PC-3 (cell line): Measurements from ENCODE around the gene PTPN5. TPM values are rescaled to one million over a fixed set of nuclear protein-coding genes. Genes with fewer than 3 reads are reported as not detected.
A peak's percentile ranks its signal among the peaks of the same experiment; 100 is the strongest.

Experiments
- ATAC-seq: fragments of 200-7000 bp; cut with Tn5 transposase; 2 replicates; pipeline ENCODE4 v1.9.1; 2020; ENCODE audit warnings: mild to moderate bottlenecking, moderate library complexity
- BruUV-seq: library from RNA; stranded (reverse); fragments of 400-500 nt; replicated peaks from 2 replicates; lab custom pipeline; 2021; lab: Mats Ljungman, UMichigan
- CTCF ChIA-PET: fragments of 300-600 bp; sonication (Branson Sonifier 250); formaldehyde crosslinking; loops from one replicate; lab custom pipeline; 2022; ENCODE audit warnings: antibody characterized with exemption; lab: Charles Lee
- POLR2A ChIA-PET: fragments of 300-600 bp; sonication (Branson Sonifier 250); formaldehyde crosslinking; loops from one replicate; lab custom pipeline; 2022; ENCODE audit warnings: antibody characterized with exemption; ENCODE audit not compliant: unreplicated experiment; lab: Charles Lee
- DNase-seq: peaks from one replicate; pipeline ENCODE4 v3.0.0-alpha.2; 2015
- H2AFZ ChIP-seq: fragments of 300-600 bp; sonication (generic); 2 replicates; pipeline ENCODE4 v1.6.0; 2016; ENCODE audit warnings: antibody characterized with exemption, low read length
- H3F3A ChIP-seq: fragments of 300-600 bp; sonication (generic); one replicate; pipeline ENCODE4 v1.6.0; 2017; ENCODE audit warnings: antibody characterized with exemption, low read length, control low read depth, mild to moderate bottlenecking; ENCODE audit not compliant: unreplicated experiment
- H3K27ac ChIP-seq: fragments of 300-600 bp; sonication (generic); 2 replicates; pipeline ENCODE4 v1.5.1; 2016; ENCODE audit warnings: mild to moderate bottlenecking, low read length
- H3K27me3 ChIP-seq: fragments of 300-600 bp; sonication (generic); 2 replicates; pipeline ENCODE4 v1.6.1; 2016; ENCODE audit warnings: low read length, mixed read lengths
- H3K36me3 ChIP-seq: fragments of 300-600 bp; sonication (generic); 2 replicates; pipeline ENCODE4 v1.6.1; 2016; ENCODE audit warnings: low read depth, mixed run types, low read length, mixed read lengths
- H3K4me1 ChIP-seq: fragments of 300-600 bp; sonication (generic); 2 replicates; pipeline ENCODE4 v1.5.1; 2016; ENCODE audit warnings: low read length; ENCODE audit not compliant: insufficient read depth
- H3K4me2 ChIP-seq: fragments of 300-600 bp; sonication (generic); 2 replicates; pipeline ENCODE4 v1.6.0; 2016; ENCODE audit warnings: low read length
- H3K4me3 ChIP-seq: fragments of 300-600 bp; sonication (generic); 2 replicates; pipeline ENCODE4 v1.5.1; 2016; ENCODE audit warnings: mild to moderate bottlenecking, low read length, mixed read lengths
- H3K79me2 ChIP-seq: fragments of 300-600 bp; sonication (generic); 2 replicates; pipeline ENCODE4 v1.6.1; 2017; ENCODE audit warnings: low read length, mixed read lengths
- H3K9ac ChIP-seq: fragments of 300-600 bp; sonication (generic); 2 replicates; pipeline ENCODE4 v1.6.0; 2016; ENCODE audit warnings: mild to moderate bottlenecking, low read length
- H3K9me2 ChIP-seq: fragments of 300-600 bp; sonication (generic); replicated peaks from 2 replicates; pipeline ENCODE4 v1.6.1; 2016; ENCODE audit warnings: mixed run types, low read length, mixed read lengths
- H3K9me3 ChIP-seq: fragments of 300-600 bp; sonication (generic); 2 replicates; pipeline ENCODE4 v1.6.1; 2016; ENCODE audit warnings: low read length, mixed read lengths
- H4K20me1 ChIP-seq: fragments of 300-600 bp; sonication (generic); 2 replicates; pipeline ENCODE4 v1.6.1; 2016; ENCODE audit warnings: low read length, mixed read lengths
- EZH2 ChIP-seq: fragments of 300-600 bp; sonication (generic); IDR thresholded peaks from one replicate; pipeline ENCODE4 v1.6.1; 2017; ENCODE audit warnings: antibody characterized with exemption, mild to moderate bottlenecking, low read length; ENCODE audit not compliant: unreplicated experiment
- EZH2phosphoT487 ChIP-seq: fragments of 300-600 bp; sonication (generic); IDR thresholded peaks from 2 replicates; pipeline ENCODE4 v1.6.1; 2018; ENCODE audit warnings: mild to moderate bottlenecking, antibody characterized with exemption, low read length, borderline replicate concordance
- intact Hi-C: fragments of 100-400 bp; cut with micrococcal nuclease; formaldehyde crosslinking; loops from 2 replicates; pipeline ENCODE4 v1.9.0; 2023
- total RNA-seq: library from RNA; depleted of rRNA; stranded (reverse); fragments of >200 nt; gene quantifications from 2 replicates; pipeline ENCODE4 v1.2.3, GENCODE V29; 2014
- TF ChIP-seq, protein P1 (sequence below): fragments of 300-600 bp; sonication (generic); conservative IDR thresholded peaks from 2 replicates; pipeline ENCODE4 v1.5.1; 2017; ENCODE audit warnings: antibody characterized with exemption, low read depth, mild to moderate bottlenecking, low read length

Gene PTPN5
- total RNA-seq, 1 experiment from 2014 or later: 0.95 TPM

- peak; percentile 83 for DNase-seq
- intact Hi-C loops: loop anchor here (1.0 to 2.0 kb wide), 2 partner anchors 30 to 64 kb away; partner anchors contain the start of gene SPTY2D1
- no peaks in the 10 kb centered on the region for H4K20me1 ChIP-seq
- BruUV-seq: no TSS peak
- POLR2A ChIA-PET: no interaction called here
- no peaks in the 10 kb centered on the region for H3K9me3 ChIP-seq
- H3F3A ChIP-seq: no peaks in the 10 kb centered on the region
- H3K4me1 ChIP-seq: peaks cover 17% of the 10 kb centered on the region
- H3K36me3 ChIP-seq: no peaks in the 10 kb centered on the region
- H3K9ac ChIP-seq: peak within 1 kb of the TSS; percentile 43; the same call in 1 of the 2 replicates
- peak within 1 kb of the TSS; percentile 98 for H3K4me2 ChIP-seq
- H3K27me3 ChIP-seq: no peaks in the 10 kb centered on the region
- H3K4me3 ChIP-seq: peak within 1 kb of the TSS; percentile 82
- no peaks in the 10 kb centered on the region for H3K79me2 ChIP-seq
- H3K9me2 ChIP-seq: no peaks in the 10 kb centered on the region
- peak; percentile 91 for ATAC-seq
- TF ChIP-seq, protein P1, sequence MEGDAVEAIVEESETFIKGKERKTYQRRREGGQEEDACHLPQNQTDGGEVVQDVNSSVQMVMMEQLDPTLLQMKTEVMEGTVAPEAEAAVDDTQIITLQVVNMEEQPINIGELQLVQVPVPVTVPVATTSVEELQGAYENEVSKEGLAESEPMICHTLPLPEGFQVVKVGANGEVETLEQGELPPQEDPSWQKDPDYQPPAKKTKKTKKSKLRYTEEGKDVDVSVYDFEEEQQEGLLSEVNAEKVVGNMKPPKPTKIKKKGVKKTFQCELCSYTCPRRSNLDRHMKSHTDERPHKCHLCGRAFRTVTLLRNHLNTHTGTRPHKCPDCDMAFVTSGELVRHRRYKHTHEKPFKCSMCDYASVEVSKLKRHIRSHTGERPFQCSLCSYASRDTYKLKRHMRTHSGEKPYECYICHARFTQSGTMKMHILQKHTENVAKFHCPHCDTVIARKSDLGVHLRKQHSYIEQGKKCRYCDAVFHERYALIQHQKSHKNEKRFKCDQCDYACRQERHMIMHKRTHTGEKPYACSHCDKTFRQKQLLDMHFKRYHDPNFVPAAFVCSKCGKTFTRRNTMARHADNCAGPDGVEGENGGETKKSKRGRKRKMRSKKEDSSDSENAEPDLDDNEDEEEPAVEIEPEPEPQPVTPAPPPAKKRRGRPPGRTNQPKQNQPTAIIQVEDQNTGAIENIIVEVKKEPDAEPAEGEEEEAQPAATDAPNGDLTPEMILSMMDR: no peak
- TF ChIP-seq EZH2phosphoT487: no peak
- TF ChIP-seq EZH2: no peak
- H3K27ac ChIP-seq: no peak within 1 kb of the TSS
- peak within 1 kb of the TSS; percentile 82 for H2AFZ ChIP-seq
- CTCF ChIA-PET: interaction anchor here (0.5 kb wide), 2 partner anchors 19 to 967 kb away, joined by 3 to 4 read pairs; no protein-coding TSS in a partner anchor
These were observed 93.0 kb downstream of the PTPN5 start, which contains the start of gene TMEM86A for GRCh38 chr11:18698341-18699268. Gene TMEM86A, plus strand, starts transcription at chr11:18698779. Its CDS starts 108 bp downstream, at chr11:18698887.

DNA sequence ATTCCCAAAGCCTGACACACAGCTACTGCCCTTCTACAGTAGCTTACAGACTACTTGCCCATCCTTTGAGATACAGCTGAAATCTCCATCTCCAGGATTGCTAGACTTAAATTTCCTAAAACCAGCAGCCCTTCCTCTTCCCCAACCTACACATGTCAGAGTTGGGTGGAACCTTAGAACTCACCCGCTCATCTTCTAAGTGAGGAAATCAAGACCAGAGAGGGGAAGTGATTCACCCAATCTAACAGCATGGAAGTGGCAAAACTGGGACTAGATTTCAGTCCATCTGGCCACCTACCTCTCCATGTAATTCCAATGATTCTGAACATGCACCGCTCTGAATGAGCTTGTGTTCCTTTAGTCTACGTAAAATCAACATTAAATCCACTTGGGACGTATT, 94.0 kb downstream of the PTPN5 start:
- Histone ChIP-seq H4K20me1 (no peaks in the 10 kb centered on the region), H3K36me3 (no peaks in the 10 kb centered on the region), H3K4me3 (no peak overlapping the region), H2AFZ (peak overlapping the region; percentile 82; the same call in 1 of the 2 replicates), H3K9ac (no peak overlapping the region), H3K27ac (no peak overlapping the region), H3K4me2 (peak overlapping the region; percentile 98; the same call in 1 of the 2 replicates), H3K27me3 (no peaks in the 10 kb centered on the region), H3K4me1 (peaks cover 17% of the 10 kb centered on the region), H3K9me2 (no peaks in the 10 kb centered on the region), H3K79me2 (no peaks in the 10 kb centered on the region), H3K9me3 (no peaks in the 10 kb centered on the region), H3F3A (no peaks in the 10 kb centered on the region)
- DNase-seq (no peak), ATAC-seq (no peak)
- ChIA-PET POLR2A (no interaction called here), CTCF (no interaction called here)
- TF ChIP-seq, protein P1: no peak
- no peak for TF ChIP-seq EZH2
- no peak for TF ChIP-seq EZH2phosphoT487
- BruUV-seq: no TSS peak
- intact Hi-C loops: no loop called here
